ENCODE results near the gene GORASP1. TPM values are rescaled to one million over a fixed set of nuclear protein-coding genes. Genes with fewer than 3 reads are reported as not detected.

The GORASP1 gene
- total RNA-seq, 4 donors from 2014 or later: 48.5 to 82.5 (median 76.8) TPM

DNA sequence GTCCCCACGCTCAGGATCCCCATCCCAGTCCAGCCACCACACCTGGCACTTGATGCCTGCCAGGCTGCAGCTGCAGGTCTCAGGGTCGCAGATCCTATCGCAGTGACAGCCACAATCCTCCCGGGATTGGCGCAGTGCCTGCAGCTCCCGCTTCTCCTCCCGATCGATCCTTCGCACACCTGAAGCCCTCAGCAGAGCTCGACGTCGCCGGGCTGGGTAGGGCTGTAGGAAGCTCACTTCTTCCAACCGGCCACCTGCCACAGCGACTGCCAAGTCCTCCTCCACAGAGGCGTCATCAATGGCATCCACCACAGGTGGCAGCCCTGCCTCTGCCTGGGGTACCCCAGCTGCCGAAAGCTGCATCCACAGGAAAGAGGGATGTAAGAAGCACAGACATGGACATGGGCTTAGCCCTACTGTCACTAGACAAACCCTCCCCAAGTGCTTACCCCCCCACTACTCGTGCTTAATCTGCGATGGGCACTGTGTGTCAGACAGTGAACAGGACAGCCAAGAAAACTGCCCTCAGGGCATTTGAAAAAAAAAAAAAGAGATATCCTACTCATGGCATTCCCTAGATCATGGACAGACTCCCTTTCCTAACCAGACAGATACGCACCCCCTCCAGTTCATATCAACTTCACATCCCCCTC lies 36.8 kb upstream of the GORASP1 start:
- 62 to 100% methylated on average over 1 to 4 of the region's 20 CpGs for WGBS, 2 donors (ENCODE audit: low coverage in 1 of 2)

GRCh38 chr3:39143051-39143885 lies 35.8 kb upstream of the GORASP1 start:
- Histone ChIP-seq H3K4me3 (no peak overlapping the region), H3K9me3 (no peaks in the 10 kb centered on the region), H3K36me3 (peaks cover 0 to 71% of the 10 kb centered on the region in 2 donors), H3K27me3 (no peaks in the 10 kb centered on the region), H3K27ac (peak overlapping the region in 2 of 4 donors; percentile 15 to 59), H3K4me1 (peaks cover 9 to 95% (median 54%) of the 10 kb centered on the region in 3 donors)
- no peak for TF ChIP-seq POLR2A (IDR thresholded peaks at IDR 0.05)
- TF ChIP-seq EP300 (IDR thresholded peaks at IDR 0.05): no peak
- no peak for TF ChIP-seq CTCF (IDR thresholded peaks at IDR 0.05)
- TF ChIP-seq POLR2AphosphoS5 (IDR thresholded peaks at IDR 0.05): no peak
- ATAC-seq: no peak
- 96% methylated on average over 4 of the region's 14 CpGs; no CpG with 5 or more reads in 1 of the 2 donors for WGBS, 2 donors (ENCODE audit: low coverage in 1 of 2)

More for the DNA sequence above, 36.8 kb upstream of the GORASP1 start:
- Histone ChIP-seq H3K36me3 (peaks cover 0 to 71% of the 10 kb centered on the region in 2 donors), H3K4me1 (peaks cover 13 to 95% (median 60%) of the 10 kb centered on the region in 3 donors), H3K9me3 (no peaks in the 10 kb centered on the region), H3K4me3 (no peak overlapping the region), H3K27ac (no peak overlapping the region), H3K27me3 (no peaks in the 10 kb centered on the region)
- no peak for ATAC-seq
- no peak for TF ChIP-seq POLR2AphosphoS5 (IDR thresholded peaks at IDR 0.05)
- no peak for TF ChIP-seq CTCF (IDR thresholded peaks at IDR 0.05)
- no peak for TF ChIP-seq EP300 (IDR thresholded peaks at IDR 0.05)
- TF ChIP-seq POLR2A (IDR thresholded peaks at IDR 0.05): no peak

DNA sequence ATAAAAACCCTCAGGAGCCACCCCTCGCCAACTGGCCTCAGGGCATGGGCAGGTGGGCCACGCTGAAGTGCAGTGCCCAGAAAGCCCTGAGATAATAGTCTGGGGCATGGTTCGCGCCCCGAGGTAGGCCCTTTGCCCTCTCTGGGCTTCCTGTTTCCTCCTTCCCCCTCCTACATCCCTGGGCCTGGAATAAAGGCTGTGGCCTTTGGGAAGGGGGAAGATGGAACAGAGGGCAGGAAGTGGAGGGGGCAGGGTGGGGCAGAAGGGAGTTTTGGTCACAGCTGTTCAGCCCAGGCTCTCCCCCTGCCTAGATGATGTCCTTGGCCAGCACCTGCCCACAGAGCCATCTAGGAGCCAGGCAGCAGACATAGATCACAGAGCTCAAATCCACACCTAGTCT lies 34.6 kb upstream of the GORASP1 start:
- Histone ChIP-seq H3K27ac (peak overlapping the region in 3 of 4 donors; percentile 46 to 59 (median 55)), H3K36me3 (peaks cover 0 to 81% of the 10 kb centered on the region in 2 donors), H3K27me3 (no peaks in the 10 kb centered on the region), H3K9me3 (no peaks in the 10 kb centered on the region), H3K4me1 (peaks cover 6 to 83% (median 42%) of the 10 kb centered on the region in 3 donors), H3K4me3 (no peak overlapping the region)
- 56 to 73% methylated on average over 3 to 5 of the region's 5 CpGs for WGBS, 2 donors (ENCODE audit: low coverage in 1 of 2)
- TF ChIP-seq POLR2AphosphoS5 (IDR thresholded peaks at IDR 0.05): no peak
- no peak for TF ChIP-seq POLR2A (IDR thresholded peaks at IDR 0.05)
- no peak for TF ChIP-seq CTCF (IDR thresholded peaks at IDR 0.05)
- no peak for TF ChIP-seq EP300 (IDR thresholded peaks at IDR 0.05)
- no peak for ATAC-seq

DNA sequence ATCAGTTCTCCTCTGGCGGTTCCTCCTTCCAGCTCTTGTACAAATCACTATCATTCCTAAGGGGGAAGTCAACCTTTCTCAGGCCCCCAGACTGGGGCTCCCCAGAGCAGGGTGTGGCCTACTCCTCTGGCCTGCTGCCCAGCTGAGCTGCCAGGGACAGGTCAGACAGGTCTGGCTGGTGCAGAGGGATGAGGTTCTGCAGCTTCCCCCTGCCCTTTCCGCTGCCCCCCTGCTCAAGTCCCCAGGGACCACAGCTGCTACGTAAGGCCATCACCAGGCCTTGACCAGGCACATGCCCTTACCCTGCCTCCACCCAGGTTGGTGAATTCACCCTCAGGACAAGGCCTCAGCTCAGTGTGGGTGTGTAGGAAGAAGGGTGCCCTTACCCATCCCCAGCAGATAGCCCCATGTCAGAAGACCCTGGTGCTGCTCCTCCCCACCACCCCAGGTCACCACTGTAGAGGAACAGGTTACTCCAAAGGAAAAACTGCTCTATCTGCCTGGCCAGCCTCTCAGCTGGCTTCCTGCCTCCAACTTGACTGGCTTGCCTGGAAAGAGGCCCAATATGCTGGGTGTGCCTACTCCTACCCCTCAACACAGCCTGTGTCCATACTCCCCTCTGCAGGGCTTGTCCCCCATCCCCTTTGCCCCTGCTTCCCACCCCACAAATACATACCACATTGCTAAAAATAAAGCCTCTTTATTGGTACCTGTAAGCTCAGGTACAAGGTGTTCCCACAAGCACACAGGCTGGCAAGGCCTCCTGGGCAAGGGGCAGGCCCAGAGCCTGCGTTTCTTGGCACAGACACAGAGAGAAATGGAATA lies 34.0 kb upstream of the GORASP1 start:
- Histone ChIP-seq H3K27me3 (no peaks in the 10 kb centered on the region), H3K27ac (peak overlapping the region in 3 of 4 donors; percentile 46 to 59 (median 55)), H3K4me1 (peaks cover 6 to 77% (median 36%) of the 10 kb centered on the region in 3 donors), H3K36me3 (peaks cover 0 to 83% of the 10 kb centered on the region in 2 donors), H3K4me3 (no peak overlapping the region), H3K9me3 (no peaks in the 10 kb centered on the region)
- ATAC-seq: peak; percentile 29
- 0 to 41% methylated on average over 1 to 2 of the region's 4 CpGs for WGBS, 2 donors (ENCODE audit: low coverage in 1 of 2)
- TF ChIP-seq POLR2AphosphoS5 (IDR thresholded peaks at IDR 0.05) (peak; percentile 36), CTCF (IDR thresholded peaks at IDR 0.05) (no peak)
